Skin epidermis (tissue), 12 donors: ENCODE data around the gene CENPM.
A peak's percentile ranks its signal among the peaks of the same experiment; 100 is the strongest.

Experiments used
- H3K27ac ChIP-seq, 21 experiments: fragments of 200-600 bp; sonication (generic) in 11 of 21; one replicate each; pipeline ENCODE4 v1.5.0; 2020; ENCODE audit warnings: mild to moderate bottlenecking in 3 of 21, inconsistent platforms in 2 of 21, moderate library complexity in 2 of 21
- H3K4me3 ChIP-seq, 7 experiments: fragments of 200-600 bp; sonication (generic) in 2 of 7; one replicate each; pipeline ENCODE4 v1.5.0; 2020; ENCODE audit warnings: inconsistent platforms in 2 of 7, mild to moderate bottlenecking in 2 of 7, moderate library complexity in 1 of 7

Gene CENPM

GRCh38 chr22:41905411-41906202 is 41.3 kb downstream of the CENPM start:
- H3K4me3 ChIP-seq = no peak overlapping the region
- H3K27ac ChIP-seq = no peak overlapping the region

GRCh38 chr22:41904450-41905410 is 42.2 kb downstream of the CENPM start:
- H3K27ac ChIP-seq = no peak overlapping the region

GRCh38 chr22:41902932-41903421 is 44.0 kb downstream of the CENPM start:
- H3K4me3 ChIP-seq = no peak overlapping the region
- H3K27ac ChIP-seq = no peak overlapping the region

More at GRCh38 chr22:41904450-41905410, 42.2 kb downstream of the CENPM start:
- no peak overlapping the region for H3K4me3 ChIP-seq

GRCh38 chr22:41902016-41902415 is 44.9 kb downstream of the CENPM start:
- Histone ChIP-seq H3K4me3 (no peak overlapping the region), H3K27ac (no peak overlapping the region)

GRCh38 chr22:41900652-41901312 is 46.2 kb downstream of the CENPM start:
- H3K4me3 ChIP-seq = no peak overlapping the region
- H3K27ac ChIP-seq = no peak overlapping the region

GRCh38 chr22:41899992-41900651 is 46.8 kb downstream of the CENPM start:
- no peak overlapping the region for H3K27ac ChIP-seq
- no peak overlapping the region for H3K4me3 ChIP-seq

GRCh38 chr22:41899110-41899509 is 47.8 kb downstream of the CENPM start:
- no peak overlapping the region for H3K27ac ChIP-seq
- H3K4me3 ChIP-seq = no peak overlapping the region

GRCh38 chr22:41898645-41899044 is 48.3 kb downstream of the CENPM start:
- Histone ChIP-seq H3K4me3 (no peak overlapping the region), H3K27ac (no peak overlapping the region)

- Histone ChIP-seq H3K27ac (peak overlapping the region in 1 of 21 experiments; percentile 6), H3K4me3 (no peak overlapping the region)
Measured at GRCh38 chr22:41893591-41894375, 53.2 kb downstream of the CENPM start.

GRCh38 chr22:41892721-41893120 is 54.2 kb downstream of the CENPM start:
- Histone ChIP-seq H3K4me3 (no peak overlapping the region), H3K27ac (no peak overlapping the region)

GRCh38 chr22:41891407-41891806 is 55.5 kb downstream of the CENPM start:
- Histone ChIP-seq H3K4me3 (no peak overlapping the region), H3K27ac (no peak overlapping the region)
